PC-9 (cell line): ENCODE measurements around the gene LCN6. TPM values are rescaled to one million over a fixed set of nuclear protein-coding genes. Genes with fewer than 3 reads are reported as not detected.
"Not testable (repeated sequence)": the region's sequence is repeated elsewhere in the genome, so short reads cannot be mapped to it uniquely, and the experiment has no call there.

Source experiments
- BruUV-seq: library from RNA; stranded (reverse); fragments of 400-500 nt; replicated peaks from 2 replicates; lab custom pipeline; 2021; lab: Mats Ljungman, UMichigan
- CTCF ChIA-PET: fragments of 300-600 bp; sonication (Branson Sonifier 250); formaldehyde crosslinking; loops from one replicate; lab custom pipeline; 2022; ENCODE audit warnings: antibody characterized with exemption; lab: Charles Lee
- POLR2A ChIA-PET: fragments of 300-600 bp; sonication (Branson Sonifier 250); formaldehyde crosslinking; loops from one replicate; lab custom pipeline; 2022; ENCODE audit warnings: antibody characterized with exemption; ENCODE audit not compliant: unreplicated experiment; lab: Charles Lee
- DNase-seq, 2 experiments: peaks; one replicate each; pipeline versions ENCODE4 v3.0.0 to v3.0.0-alpha.2; 2015 to 2022; ENCODE audit warnings: mixed read lengths in 1 of 2
- H2AFZ ChIP-seq: fragments of 200-600 bp; sonication (generic); 2 replicates; pipeline ENCODE4 v1.8.1; 2017; ENCODE audit warnings: antibody characterized with exemption
- H3F3A ChIP-seq: fragments of 200-600 bp; sonication (generic); 2 replicates; pipeline ENCODE4 v1.8.1; 2017; ENCODE audit warnings: antibody characterized with exemption, mild to moderate bottlenecking, low read depth; ENCODE audit not compliant: insufficient read depth
- H3K27ac ChIP-seq: fragments of 200-600 bp; sonication (generic); 2 replicates; pipeline ENCODE4 v1.6.1; 2016; ENCODE audit warnings: mixed run types
- H3K27me3 ChIP-seq: fragments of 200-600 bp; sonication (generic); 2 replicates; pipeline ENCODE4 v1.6.1; 2016; ENCODE audit warnings: low read depth, mixed run types; ENCODE audit not compliant: insufficient read depth
- H3K36me3 ChIP-seq: fragments of 200-600 bp; sonication (generic); 2 replicates; pipeline ENCODE4 v1.6.1; 2016; ENCODE audit warnings: low read depth, mixed run types
- H3K4me1 ChIP-seq: fragments of 200-600 bp; sonication (generic); replicated peaks from 2 replicates; pipeline ENCODE4 v1.6.1; 2016; ENCODE audit warnings: mixed run types; ENCODE audit not compliant: insufficient read depth
- H3K4me2 ChIP-seq: fragments of 200-600 bp; sonication (generic); 2 replicates; pipeline ENCODE4 v1.6.1; 2017; ENCODE audit warnings: mixed run types
- H3K4me3 ChIP-seq: fragments of 200-600 bp; sonication (generic); 2 replicates; pipeline ENCODE4 v1.6.1; 2016; ENCODE audit warnings: mixed run types
- H3K79me2 ChIP-seq: fragments of 200-600 bp; sonication (generic); 2 replicates; pipeline ENCODE4 v1.6.1; 2017; ENCODE audit warnings: low read depth, mixed run types
- H3K9me2 ChIP-seq: fragments of 200-600 bp; sonication (generic); 2 replicates; pipeline ENCODE4 v1.8.1; 2017; ENCODE audit warnings: mild to moderate bottlenecking; ENCODE audit not compliant: insufficient read depth
- H3K9me3 ChIP-seq: fragments of 200-600 bp; sonication (generic); 2 replicates; pipeline ENCODE4 v1.8.1; 2016; ENCODE audit warnings: low read depth; ENCODE audit not compliant: insufficient read depth
- H4K20me1 ChIP-seq: fragments of 200-600 bp; sonication (generic); 2 replicates; pipeline ENCODE4 v1.8.1; 2017; ENCODE audit not compliant: insufficient read depth
- EZH2 ChIP-seq: fragments of 200-600 bp; sonication (generic); IDR thresholded peaks from 2 replicates; pipeline ENCODE4 v1.8.0; 2017; ENCODE audit warnings: antibody characterized with exemption, low read depth
- intact Hi-C: fragments of 100-400 bp; cut with micrococcal nuclease; formaldehyde crosslinking; loops from one replicate; pipeline ENCODE4 v1.10.0; 2022; ENCODE audit not compliant: unreplicated experiment
- total RNA-seq: library from RNA; stranded (reverse); gene quantifications from 2 replicates; pipeline ENCODE4 v1.2.3, GENCODE V29; 2021
- TF ChIP-seq, protein P1 (sequence below): fragments of 200-600 bp; sonication (generic); conservative IDR thresholded peaks from 2 replicates; pipeline ENCODE4 v1.6.1; 2017; ENCODE audit warnings: mixed run types, antibody characterized with exemption, mild to moderate bottlenecking, moderate library complexity

Gene LCN6
- total RNA-seq, 1 experiment from 2014 or later: not detected

DNA sequence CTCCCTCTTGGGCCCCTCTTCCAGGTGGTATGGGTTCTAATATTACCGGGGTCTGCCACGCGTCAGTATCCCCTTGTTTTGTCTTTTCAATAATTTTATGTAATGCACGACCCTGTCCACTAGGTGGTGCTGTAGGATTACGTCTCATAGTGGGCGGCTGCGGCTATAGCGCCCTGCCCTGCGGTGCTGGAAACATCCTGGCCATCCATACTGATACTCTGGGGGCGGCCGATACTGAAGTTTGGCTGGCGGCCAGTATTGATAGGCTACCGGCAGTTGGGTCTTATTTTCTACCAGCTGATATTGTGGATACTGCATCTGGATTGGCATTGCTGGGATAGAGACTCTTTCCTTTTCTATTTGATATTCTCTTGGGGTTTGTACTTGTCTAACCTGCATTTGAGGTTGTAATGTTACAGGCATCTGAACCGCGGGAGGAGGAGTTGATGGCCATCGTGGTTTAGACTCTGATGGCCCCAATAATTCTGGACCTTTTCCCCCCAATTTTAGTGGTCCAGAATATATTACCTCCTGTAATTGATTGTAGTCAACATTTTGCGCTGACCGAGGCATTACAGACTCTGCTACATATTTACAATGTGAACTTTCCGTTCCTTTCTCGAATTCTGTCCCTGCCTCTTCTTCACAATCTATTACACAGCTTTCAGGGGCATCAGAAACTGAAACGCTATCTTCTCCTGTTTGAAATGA lies 39.5 kb upstream of the LCN6 start:
- Histone ChIP-seq H2AFZ (no peak overlapping the region), H3K27ac (no peak overlapping the region), H3K9me2 (no peaks in the 10 kb centered on the region), H3K4me1 (peaks cover 15% of the 10 kb centered on the region; the same call in 1 of the 2 replicates), H3K4me2 (peak overlapping the region; percentile 13; the same call in 1 of the 2 replicates), H4K20me1 (peaks cover 9% of the 10 kb centered on the region), H3K27me3 (no peaks in the 10 kb centered on the region), H3K79me2 (peaks cover 8% of the 10 kb centered on the region), H3F3A (peaks cover 21% of the 10 kb centered on the region), H3K9me3 (no peaks in the 10 kb centered on the region), H3K4me3 (no peak overlapping the region), H3K36me3 (no peaks in the 10 kb centered on the region)
- no TSS peak for BruUV-seq
- TF ChIP-seq, protein P1, sequence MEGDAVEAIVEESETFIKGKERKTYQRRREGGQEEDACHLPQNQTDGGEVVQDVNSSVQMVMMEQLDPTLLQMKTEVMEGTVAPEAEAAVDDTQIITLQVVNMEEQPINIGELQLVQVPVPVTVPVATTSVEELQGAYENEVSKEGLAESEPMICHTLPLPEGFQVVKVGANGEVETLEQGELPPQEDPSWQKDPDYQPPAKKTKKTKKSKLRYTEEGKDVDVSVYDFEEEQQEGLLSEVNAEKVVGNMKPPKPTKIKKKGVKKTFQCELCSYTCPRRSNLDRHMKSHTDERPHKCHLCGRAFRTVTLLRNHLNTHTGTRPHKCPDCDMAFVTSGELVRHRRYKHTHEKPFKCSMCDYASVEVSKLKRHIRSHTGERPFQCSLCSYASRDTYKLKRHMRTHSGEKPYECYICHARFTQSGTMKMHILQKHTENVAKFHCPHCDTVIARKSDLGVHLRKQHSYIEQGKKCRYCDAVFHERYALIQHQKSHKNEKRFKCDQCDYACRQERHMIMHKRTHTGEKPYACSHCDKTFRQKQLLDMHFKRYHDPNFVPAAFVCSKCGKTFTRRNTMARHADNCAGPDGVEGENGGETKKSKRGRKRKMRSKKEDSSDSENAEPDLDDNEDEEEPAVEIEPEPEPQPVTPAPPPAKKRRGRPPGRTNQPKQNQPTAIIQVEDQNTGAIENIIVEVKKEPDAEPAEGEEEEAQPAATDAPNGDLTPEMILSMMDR: peak; percentile 95
- no peak for TF ChIP-seq EZH2
- intact Hi-C loops: no loop called here
- DNase-seq: peak in 1 of 2 experiments; percentile 60
- ChIA-PET POLR2A (no interaction called here), CTCF (interaction anchor here (0.5 to 1.4 kb wide), 4 partner anchors 10 to 268 kb away, joined by 3 to 7 read pairs (median 4); no protein-coding TSS in a partner anchor)

DNA sequence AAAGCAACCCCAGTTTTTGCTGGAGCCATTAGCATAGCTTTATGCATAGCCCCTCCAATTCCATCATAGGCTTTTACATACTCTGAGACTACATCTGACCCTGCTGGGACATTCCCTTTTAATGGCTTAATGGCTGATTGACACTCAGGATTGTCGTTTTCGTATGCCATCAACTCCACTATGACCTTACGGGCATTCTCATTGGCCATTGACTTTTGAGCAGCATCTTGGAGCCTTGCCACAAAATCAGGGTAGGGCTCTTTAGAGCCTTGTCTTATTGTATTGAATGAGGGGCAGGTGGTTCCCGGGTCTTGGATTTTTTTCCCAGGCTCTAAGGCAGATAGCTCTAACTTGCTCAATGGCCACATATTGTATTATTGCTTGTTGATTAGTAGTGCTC lies 38.7 kb upstream of the LCN6 start:
- Histone ChIP-seq H3F3A (peaks cover 17% of the 10 kb centered on the region), H3K4me1 (peaks cover 11% of the 10 kb centered on the region; the same call in 1 of the 2 replicates)
- DNase-seq, intact Hi-C loops, H3K36me3 ChIP-seq, H2AFZ ChIP-seq, H3K27ac ChIP-seq, H3K9me2 ChIP-seq, H3K4me3 ChIP-seq, H3K79me2 ChIP-seq, BruUV-seq, H3K4me2 ChIP-seq, H3K9me3 ChIP-seq, H4K20me1 ChIP-seq, H3K27me3 ChIP-seq, POLR2A ChIA-PET: not testable (repeated sequence)
- CTCF ChIA-PET: interaction anchor here (0.5 to 0.6 kb wide), 2 partner anchors 94 to 748 kb away, joined by 3 to 4 read pairs; no protein-coding TSS in a partner anchor

DNA sequence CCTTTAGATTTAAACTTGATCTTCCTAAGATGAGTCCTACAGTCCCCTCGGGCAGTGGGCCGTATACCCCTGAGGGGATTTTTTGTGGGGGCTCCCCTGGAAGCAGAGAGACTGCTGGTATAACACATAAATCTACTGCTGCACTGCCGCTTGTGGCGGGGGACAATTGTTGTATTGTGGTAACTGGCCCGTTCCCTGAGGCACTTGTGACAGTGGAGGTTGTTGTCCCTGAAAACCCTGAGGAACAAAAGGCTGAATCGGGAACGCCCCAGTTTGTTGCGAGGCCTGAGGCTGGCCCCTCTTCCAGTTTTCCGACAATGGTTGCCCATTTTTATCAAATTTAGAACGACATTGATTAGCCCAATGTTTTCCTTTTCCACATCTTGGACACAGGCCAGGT lies 38.1 kb upstream of the LCN6 start:
- H3K79me2 ChIP-seq: no peaks in the 10 kb centered on the region
- H3F3A ChIP-seq: peaks cover 16% of the 10 kb centered on the region
- no peaks in the 10 kb centered on the region for H4K20me1 ChIP-seq
- H3K27me3 ChIP-seq: no peaks in the 10 kb centered on the region
- no peaks in the 10 kb centered on the region for H3K36me3 ChIP-seq
- no peak overlapping the region for H3K4me2 ChIP-seq
- no peak for DNase-seq
- H3K4me1 ChIP-seq: peaks cover 7% of the 10 kb centered on the region; the same call in 1 of the 2 replicates
- ChIA-PET POLR2A (no interaction called here), CTCF (interaction anchor here (0.6 kb wide), 1 partner anchor 749 kb away, joined by 3 read pairs; no protein-coding TSS in a partner anchor)
- BruUV-seq: no TSS peak
- intact Hi-C loops: no loop called here
- H3K4me3 ChIP-seq: no peak overlapping the region
- H3K27ac ChIP-seq: no peak overlapping the region
- no peaks in the 10 kb centered on the region for H3K9me3 ChIP-seq
- no peak overlapping the region for H2AFZ ChIP-seq
- H3K9me2 ChIP-seq: no peaks in the 10 kb centered on the region
- TF ChIP-seq, protein P1: no peak
- no peak for TF ChIP-seq EZH2

DNA sequence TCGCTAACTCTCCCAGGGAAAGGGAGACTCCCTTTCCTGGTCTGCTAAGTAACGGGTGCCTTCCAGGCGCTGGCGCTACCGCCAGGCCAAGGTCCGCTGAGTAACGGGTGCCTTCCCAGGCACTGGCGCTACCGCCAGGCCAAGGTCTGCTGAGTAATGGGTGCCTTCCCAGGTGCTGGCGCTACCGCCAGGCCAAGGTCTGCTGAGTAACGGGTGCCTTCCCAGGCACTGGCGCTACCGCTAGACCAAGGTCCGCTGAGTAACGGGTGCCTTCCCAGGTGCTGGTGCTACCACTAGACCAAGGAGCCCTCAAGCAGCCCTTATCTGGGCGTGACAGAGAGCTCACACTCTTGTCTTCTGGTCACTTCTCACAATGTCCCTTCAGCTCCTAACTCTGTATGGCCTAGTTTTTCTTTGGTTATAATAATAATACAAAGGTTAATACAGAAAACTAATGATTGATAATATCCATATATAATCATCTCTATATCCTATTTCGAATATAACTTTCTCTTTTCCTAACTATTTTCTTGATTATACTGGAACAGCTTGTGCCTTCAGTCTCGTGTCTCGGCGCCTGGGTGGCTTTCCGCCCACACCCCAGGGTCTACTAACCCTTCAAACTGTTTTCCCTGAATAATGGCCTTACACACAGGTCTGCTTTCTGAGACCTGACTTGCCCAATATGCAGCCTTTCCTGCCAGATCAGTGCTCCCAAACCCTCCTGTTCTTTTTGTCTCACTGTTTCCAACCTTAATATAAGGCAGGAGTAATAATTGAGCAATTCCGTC lies 37.4 kb upstream of the LCN6 start:
- DNase-seq, H3K4me1 ChIP-seq, H3K4me3 ChIP-seq, H3K27me3 ChIP-seq, H4K20me1 ChIP-seq, H3K9me3 ChIP-seq, BruUV-seq, intact Hi-C loops, H3K4me2 ChIP-seq, H3K79me2 ChIP-seq, H3K9me2 ChIP-seq, H2AFZ ChIP-seq, H3K36me3 ChIP-seq, H3K27ac ChIP-seq: not testable (repeated sequence)
- CTCF ChIA-PET: interaction anchor here (0.6 kb wide), 1 partner anchor 496 kb away, joined by 3 read pairs; no protein-coding TSS in a partner anchor
- POLR2A ChIA-PET: interaction anchor here (0.5 kb wide), 1 partner anchor 117 kb away, joined by 4 read pairs; no protein-coding TSS in a partner anchor
- peaks cover 16% of the 10 kb centered on the region for H3F3A ChIP-seq
